NCI-H128 (cell line): ENCODE results near the gene ARMH1.

Experiments
- DNase-seq: peaks from one replicate; lab custom pipeline; 2025; ENCODE audit not compliant: unreplicated experiment; lab: John Stamatoyannopoulos, UW

Gene ARMH1

GRCh38 chr1:44644806-44645205 lies 29.7 kb upstream of the ARMH1 start:
- DNase-seq = no peak

DNA sequence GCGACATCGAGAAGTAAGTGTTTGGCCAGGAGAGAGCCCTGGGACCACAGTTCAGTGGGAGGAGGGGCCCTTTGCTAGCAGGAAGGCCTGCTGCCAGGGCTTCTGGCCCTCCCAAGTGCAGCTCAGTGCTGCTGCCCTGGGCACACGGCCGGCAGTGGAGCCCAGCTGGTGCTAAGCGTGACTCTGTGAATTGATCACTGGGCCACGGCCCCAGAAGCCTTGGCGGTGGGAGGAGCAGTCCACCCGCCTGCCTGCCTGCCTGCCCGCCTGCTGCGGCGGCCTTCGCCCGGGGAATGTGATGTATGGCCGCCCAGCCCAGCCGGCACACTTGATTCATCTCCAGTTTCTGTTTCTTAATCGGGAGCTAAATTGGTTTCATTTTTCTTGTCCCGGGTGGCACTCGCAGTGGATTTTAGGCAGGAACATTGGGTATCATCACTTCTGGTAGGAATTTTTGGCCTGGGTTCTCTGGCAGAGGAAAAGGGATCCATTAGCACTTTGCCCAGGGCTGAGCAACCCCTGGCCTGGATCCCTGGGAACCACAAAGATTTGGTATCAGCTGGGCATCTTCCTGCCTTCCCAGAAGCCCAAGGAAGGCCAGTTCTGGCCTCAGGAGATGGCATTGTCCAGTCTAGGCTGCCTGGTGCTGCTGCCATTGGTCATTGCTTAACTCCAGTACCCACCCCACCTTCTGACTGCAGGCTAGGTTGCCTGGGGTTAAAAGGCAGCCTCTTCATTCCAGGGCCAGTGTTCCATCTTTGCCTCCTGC lies 28.9 kb upstream of the ARMH1 start:
- DNase-seq = no peak

DNA sequence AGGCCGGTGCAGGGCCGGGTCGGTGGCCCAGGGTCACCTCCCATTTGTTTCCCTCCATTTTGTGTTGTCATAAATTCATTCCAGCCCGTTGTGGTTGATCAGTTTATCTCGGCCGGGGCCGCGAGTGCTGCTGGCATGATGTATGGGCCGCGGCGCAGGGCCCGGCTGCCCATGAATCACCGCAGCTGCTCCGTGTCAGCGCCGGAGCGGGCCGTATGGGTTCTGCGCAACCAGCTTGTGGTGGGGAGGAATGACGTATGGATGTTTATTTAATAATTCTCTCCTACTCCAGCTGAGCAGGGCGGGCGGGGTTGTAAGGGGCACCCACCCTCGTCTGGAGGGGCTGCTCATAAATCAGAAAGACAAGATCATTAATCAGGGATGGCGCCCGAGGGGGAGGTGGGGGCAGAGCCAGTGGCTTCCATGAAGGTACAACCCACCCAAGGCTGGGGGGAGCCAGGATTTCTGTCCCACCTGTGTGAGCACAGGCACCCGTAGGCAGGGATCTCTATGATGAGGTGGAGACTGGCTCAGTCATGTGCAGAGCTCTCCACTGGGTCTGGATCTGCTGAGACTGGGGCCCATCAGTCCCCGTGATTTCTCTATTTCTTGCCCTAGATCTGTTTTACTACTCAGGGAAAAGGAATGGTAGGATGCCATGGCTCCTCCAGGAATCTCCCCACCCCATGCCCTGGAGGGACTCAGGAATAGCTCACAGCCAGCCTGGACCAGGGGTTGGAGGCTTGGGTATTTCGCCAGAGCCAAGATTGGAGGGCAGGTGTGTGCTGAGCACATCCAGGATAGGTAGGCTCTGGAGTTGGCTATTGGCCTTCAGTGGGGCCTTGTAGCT lies 28.0 kb upstream of the ARMH1 start:
- DNase-seq = no peak

DNA sequence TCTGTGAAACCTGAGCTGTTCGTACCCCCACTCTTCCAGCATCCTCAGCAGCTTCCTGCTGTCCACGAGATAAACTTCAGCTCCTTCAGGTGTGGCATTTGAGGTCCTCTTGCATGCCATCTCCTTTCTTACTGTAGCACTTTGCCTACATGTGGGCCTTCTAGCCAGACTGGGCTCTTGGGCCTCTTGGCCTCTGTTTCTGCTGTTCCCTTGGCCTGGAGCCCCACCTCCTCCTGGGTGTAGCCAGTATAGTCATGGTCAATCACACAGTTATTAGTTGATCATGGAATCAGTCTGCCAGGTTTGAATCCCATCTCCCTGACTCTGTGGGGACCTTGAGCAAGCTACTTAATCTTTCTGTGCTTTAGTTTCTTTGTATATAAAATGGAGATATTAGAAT lies 26.6 kb upstream of the ARMH1 start:
- DNase-seq = no peak

GRCh38 chr1:44648529-44649250 lies 25.8 kb upstream of the ARMH1 start:
- no peak for DNase-seq

- no peak for DNase-seq
Measured at GRCh38 chr1:44649788-44650158, 24.7 kb upstream of the ARMH1 start.

DNA sequence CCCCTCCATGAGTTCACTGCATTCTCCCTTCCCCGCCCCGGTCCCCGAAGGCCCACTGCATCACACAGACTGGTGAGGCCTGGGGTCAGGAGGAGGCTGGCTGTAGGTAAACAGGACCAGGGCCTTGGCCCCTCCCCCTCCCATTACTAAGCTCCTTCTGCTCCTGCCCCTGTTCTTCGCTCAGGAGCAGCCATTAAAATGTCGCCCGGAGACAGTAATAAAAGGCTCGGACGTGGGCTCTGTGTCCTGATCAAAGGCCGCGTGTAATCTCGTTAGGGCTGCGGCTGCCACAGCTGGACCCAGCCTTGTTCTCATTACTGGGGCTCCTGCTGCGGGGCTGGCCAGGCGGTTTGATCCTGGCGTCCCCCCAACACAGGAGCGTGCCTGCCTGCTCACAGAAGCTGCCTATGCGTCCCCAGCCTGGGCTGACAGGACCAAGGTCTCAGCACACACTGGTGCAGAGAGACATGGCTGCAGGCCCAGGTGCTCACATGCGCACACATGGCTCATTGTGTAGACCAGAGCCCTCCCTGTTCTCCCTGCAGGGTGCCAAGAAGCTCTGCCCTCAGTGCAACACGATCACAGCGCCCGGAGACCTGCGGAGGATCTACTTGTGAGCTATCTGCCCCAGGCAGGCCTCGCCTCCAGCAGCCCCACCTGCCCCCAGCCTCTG lies 24.2 kb upstream of the ARMH1 start:
- DNase-seq = no peak

- DNase-seq = no peak
Measured at GRCh38 chr1:44651069-44651468, 23.4 kb upstream of the ARMH1 start.

DNA sequence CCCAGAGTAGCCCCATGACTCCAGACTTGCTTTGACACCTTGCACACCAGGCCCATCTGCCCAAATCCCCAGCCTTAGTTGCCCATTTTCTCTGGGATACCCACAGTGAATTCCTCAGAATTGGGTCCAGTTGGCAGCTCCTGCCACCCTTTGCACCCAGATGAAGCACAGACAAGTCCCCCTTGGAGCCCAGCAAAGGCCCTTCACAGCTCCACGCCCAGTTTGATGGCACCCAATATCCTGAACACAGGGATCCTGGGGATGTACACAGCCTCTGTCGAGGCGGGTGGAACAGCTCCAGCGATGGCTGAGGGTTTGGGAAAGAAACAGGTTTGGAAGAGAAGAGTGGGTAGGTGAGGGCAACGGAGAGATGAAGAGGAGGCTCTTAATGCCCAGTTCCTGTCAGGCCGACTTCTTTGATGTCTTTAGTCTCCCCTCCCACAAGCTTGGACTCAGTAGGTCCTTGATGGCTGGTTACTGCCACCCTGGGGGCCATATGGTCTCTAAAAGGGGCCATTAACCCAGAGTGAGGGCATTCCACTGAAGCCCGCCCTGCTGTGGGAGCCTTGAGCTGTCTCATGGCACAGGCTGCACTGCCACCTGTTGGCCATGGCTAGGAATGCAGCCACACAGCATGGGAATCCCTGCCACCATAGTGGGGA lies 21.9 kb upstream of the ARMH1 start:
- DNase-seq = peak; percentile 67

- no peak for DNase-seq
Measured at GRCh38 chr1:44653107-44653964, 21.2 kb upstream of the ARMH1 start.

GRCh38 chr1:44654621-44655187 lies 19.8 kb upstream of the ARMH1 start:
- no peak for DNase-seq

DNA sequence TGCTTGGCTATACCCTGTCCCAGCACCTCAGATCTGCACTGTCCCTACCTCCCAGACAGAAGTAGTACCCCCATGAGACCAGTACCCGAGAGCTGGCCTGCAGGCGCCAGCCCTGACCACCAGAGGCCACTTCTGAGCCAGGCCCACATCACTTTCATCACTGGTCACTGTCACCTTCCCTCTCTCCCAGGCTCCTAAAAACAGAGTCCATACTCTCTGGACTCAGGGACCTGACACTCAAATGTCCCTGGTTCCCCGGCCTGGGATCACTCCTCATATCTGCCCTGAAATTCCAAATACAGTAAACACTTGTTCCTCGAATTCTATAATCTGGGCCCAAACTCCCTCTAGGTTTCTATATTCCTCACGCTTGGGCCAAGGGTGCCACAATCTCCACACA lies 18.9 kb upstream of the ARMH1 start:
- DNase-seq = no peak

DNA sequence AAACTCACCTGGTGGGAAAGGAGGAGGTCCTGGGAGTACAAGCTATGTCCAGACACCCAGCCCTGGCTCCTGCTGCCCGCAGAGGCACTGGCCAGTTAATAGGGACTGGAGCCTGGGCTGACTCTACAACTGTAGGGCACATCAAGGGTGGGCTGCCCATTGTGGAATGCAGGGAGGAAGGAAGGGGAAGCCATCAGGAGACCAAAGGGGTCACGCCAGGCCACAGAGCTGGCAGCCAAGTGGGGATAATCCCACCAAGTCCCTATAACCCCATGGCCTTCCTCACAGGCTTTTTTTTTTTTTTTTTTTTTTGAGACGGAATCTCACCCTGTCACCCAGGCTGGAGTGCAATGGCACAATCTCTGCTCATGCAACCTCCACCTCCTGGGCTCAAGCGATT lies 14.9 kb upstream of the ARMH1 start:
- DNase-seq = no peak

DNA sequence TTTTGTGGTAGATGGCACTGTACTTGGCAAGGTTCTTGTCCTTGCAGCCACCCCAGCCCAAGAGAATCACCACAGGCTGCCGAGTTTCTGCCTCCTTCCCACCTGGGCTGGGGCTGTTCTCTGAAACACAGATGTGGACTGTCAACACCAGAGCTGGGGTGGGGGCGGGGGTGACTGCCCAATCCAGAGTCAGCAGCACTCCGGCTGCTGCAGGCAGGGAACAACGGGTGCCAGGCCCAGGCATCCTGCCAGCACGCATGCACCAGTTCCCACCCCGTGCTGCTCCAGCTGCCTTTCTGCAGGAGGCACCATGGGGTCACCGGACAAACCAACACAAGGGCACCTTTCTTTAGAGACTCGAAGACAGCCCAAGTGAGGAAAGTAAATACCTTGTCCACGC lies 14.3 kb upstream of the ARMH1 start:
- DNase-seq = no peak

DNA sequence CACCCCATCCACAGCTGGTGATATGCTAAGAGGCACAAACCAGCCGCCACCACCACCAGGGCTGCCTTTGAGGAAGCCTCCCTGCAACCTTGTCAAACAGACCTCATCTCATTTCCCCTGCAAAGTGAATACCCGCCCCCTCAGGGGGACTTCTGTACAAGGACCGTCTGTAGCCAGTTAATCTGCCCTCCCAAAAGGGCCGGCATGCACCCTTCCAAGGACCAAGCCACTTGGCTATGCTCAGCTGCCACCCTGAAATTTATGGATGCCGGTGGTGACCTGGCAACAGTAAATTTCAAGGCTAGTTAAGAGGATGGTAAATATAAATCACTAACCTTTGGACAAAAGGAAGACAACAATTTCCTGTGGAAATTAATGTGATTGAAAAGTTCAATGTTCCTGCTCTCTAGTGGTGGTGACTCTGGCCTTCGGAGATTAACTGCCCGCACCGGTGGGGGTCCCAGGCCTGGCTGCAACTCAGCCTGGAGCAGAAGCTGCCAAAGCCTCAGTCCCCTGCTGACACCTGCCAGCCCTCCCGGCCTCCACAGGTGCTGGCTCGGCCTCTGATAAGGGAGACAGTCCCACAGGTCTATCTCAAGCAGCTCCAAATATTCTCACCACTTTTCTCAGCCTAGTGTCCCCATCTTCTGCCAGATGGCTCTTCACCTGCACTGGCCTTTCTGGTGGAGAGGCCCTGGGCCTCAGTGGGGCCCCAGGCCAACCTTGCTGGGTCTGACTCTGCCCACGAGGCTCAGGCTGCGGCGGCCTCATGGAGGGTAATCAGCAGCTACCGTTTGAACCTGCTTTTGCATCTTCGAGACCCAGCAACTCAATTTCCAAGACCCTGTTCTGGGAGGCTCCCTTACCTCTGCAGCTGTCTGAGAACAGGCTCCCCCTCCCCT lies 12.5 kb upstream of the ARMH1 start:
- DNase-seq = no peak

- no peak for DNase-seq
Measured at GRCh38 chr1:44662683-44663030, 11.9 kb upstream of the ARMH1 start.

- DNase-seq = no peak
Measured at GRCh38 chr1:44663417-44663816, 11.1 kb upstream of the ARMH1 start.

- DNase-seq = no peak
Measured at GRCh38 chr1:44664730-44665370, 9.7 kb upstream of the ARMH1 start.
